ENCODE results near the gene GAST.
A peak's percentile ranks its signal among the peaks of the same experiment; 100 is the strongest.
"Not testable (repeated sequence)": the region's sequence is repeated elsewhere in the genome, so short reads cannot be mapped to it uniquely, and the experiment has no call there.

GAST gene

GRCh38 chr17:41676058-41676419, 36.1 kb upstream of the GAST start:
- FAIRE-seq (no peak), DNase-seq (ENCODE audit: insufficient read length) (no peak)
- TF ChIP-seq POLR2A (IDR thresholded peaks at IDR 0.05; ENCODE audit: low read depth, low read length) (no peak), TAF1 (IDR thresholded peaks at IDR 0.05; ENCODE audit: borderline replicate concordance, low read depth, low read length) (no peak), POLR2AphosphoS5 (IDR thresholded peaks at IDR 0.05; ENCODE audit: low read depth, low read length) (no peak)

DNA sequence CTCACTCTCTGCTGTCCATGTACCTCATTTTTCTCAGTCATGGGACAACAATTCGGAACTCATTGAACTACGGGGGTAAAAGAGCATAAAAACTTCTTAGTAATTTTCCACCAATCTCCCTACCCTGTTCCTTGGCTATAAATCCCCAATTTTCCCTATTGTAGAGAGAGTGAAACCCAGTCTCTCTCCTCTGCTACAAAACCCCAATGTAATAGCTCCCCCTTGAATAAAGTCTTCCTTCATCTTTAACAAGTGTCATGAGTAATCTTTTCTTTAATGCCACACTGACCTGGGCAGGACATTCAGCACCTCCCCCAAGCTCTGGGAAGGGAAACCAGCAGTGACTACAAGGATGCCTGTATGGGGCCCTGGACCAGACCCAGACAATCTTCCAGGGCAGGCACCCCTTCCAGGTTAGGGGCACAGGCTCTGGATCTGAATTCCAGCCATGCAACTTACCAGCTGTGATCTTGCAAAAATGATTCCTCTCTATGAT, 33.7 kb upstream of the GAST start:
- no peak for DNase-seq (ENCODE audit: insufficient read length)
- no peak for FAIRE-seq
- TF ChIP-seq POLR2A (IDR thresholded peaks at IDR 0.05; ENCODE audit: low read depth, low read length), result peak; percentile 97
- peak; percentile 98 for TF ChIP-seq POLR2AphosphoS5 (IDR thresholded peaks at IDR 0.05; ENCODE audit: low read depth, low read length)
- no peak for TF ChIP-seq TAF1 (IDR thresholded peaks at IDR 0.05; ENCODE audit: borderline replicate concordance, low read depth, low read length)

GRCh38 chr17:41678907-41679739, 33.0 kb upstream of the GAST start:
- FAIRE-seq (peak; percentile 88), DNase-seq (ENCODE audit: insufficient read length) (no peak)
- TF ChIP-seq POLR2A (IDR thresholded peaks at IDR 0.05; ENCODE audit: low read depth, low read length) (no peak), POLR2AphosphoS5 (IDR thresholded peaks at IDR 0.05; ENCODE audit: low read depth, low read length) (no peak), TAF1 (IDR thresholded peaks at IDR 0.05; ENCODE audit: borderline replicate concordance, low read depth, low read length) (no peak)

DNA sequence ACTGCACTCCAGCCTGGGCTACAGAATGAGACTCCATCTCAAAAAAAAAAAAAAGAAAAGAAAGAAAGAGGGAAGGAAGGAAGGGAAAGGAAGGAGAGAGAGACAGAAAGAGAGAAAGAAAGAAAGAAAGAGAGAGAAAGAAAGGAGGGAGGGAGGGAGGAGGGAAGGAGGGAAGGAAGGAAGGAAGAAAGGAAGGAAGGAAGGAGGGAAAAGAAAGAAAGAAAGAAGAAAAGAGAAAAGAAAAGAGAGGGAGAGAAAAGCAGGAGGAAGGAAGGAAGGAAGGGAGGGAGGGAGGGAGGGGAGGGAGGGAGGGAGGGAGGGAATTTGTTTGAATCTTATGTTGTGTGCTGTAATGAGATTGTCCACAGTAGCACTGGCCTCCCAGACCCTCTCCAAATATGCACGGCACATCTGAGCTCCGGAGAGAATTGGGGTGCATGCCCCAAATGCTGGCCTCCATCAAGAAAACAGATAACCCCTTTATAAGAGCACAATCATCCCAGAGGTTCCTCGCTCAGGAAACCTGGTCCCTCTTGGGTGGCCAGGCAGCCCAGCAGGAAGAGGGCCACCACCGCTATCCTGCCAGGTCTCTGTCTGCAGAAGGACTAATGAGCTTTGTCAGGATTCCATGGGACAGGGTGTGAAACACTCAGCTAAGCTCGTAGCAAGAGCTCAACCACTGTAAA, 32.2 kb upstream of the GAST start:
- no peak for TF ChIP-seq TAF1 (IDR thresholded peaks at IDR 0.05; ENCODE audit: borderline replicate concordance, low read depth, low read length)
- TF ChIP-seq POLR2AphosphoS5 (IDR thresholded peaks at IDR 0.05; ENCODE audit: low read depth, low read length), result no peak
- TF ChIP-seq POLR2A (IDR thresholded peaks at IDR 0.05; ENCODE audit: low read depth, low read length), result no peak
- FAIRE-seq, result no peak
- DNase-seq (ENCODE audit: insufficient read length), result no peak

DNA sequence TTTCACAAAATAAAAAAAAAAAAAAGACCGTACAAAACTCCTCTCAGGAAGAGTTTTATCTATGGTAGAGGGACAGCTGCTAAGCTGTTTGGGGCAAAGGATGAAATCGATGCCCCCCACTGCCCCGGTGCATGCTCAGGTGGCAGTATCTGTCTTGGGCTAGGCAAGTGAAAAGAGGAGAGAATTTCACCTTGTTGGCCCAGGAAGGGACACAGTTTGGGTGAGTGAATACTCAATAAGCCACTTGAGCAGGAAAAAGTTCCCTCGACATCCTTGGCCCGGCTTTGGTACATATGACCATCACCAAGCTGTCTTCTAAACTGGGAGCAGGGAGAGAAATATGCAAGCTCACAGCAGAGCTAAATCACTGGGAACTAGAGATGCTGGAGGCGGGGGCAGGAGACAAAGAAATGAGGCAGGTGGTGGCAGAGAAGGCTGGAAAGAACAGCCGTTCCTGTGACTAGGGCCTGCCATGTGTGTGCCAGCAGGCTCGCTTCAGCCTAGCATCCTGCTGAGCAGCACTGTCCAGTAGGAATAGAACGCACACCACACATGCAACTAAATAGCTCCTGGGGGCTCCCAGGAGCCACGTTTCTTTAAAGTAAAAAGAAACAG, 31.6 kb upstream of the GAST start:
- TF ChIP-seq TAF1 (IDR thresholded peaks at IDR 0.05; ENCODE audit: borderline replicate concordance, low read depth, low read length), result no peak
- no peak for TF ChIP-seq POLR2AphosphoS5 (IDR thresholded peaks at IDR 0.05; ENCODE audit: low read depth, low read length)
- no peak for TF ChIP-seq POLR2A (IDR thresholded peaks at IDR 0.05; ENCODE audit: low read depth, low read length)
- FAIRE-seq, result no peak
- DNase-seq (ENCODE audit: insufficient read length), result no peak

DNA sequence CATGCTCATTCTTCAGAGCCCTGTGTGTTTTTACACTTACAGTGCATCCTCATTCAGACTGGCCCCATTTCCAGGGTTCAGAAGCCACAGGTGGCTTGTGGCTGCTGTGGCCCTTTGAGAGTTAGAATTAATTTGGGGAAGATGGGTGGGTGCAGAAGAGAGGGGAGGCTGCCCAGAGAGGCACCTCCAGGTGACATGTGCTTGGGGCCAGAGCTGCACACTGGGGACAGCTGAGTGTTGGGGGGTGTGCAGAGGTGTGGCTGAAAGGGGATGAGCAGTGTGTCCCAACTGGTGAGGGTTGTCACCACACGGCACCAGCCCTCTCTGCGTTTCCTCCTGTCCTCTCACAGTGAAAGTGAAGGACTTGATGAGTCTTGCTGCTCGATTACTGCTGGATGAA, 30.4 kb upstream of the GAST start:
- DNase-seq (ENCODE audit: insufficient read length) (no peak), FAIRE-seq (no peak)
- TF ChIP-seq POLR2A (IDR thresholded peaks at IDR 0.05; ENCODE audit: low read depth, low read length) (no peak), POLR2AphosphoS5 (IDR thresholded peaks at IDR 0.05; ENCODE audit: low read depth, low read length) (no peak), TAF1 (IDR thresholded peaks at IDR 0.05; ENCODE audit: borderline replicate concordance, low read depth, low read length) (no peak)

- no peak for FAIRE-seq
- no peak for TF ChIP-seq TAF1 (IDR thresholded peaks at IDR 0.05; ENCODE audit: borderline replicate concordance, low read depth, low read length)
- TF ChIP-seq POLR2A (IDR thresholded peaks at IDR 0.05; ENCODE audit: low read depth, low read length), result no peak
- DNase-seq (ENCODE audit: insufficient read length), result no peak
Measured at GRCh38 chr17:41682631-41683030, 29.5 kb upstream of the GAST start.

DNA sequence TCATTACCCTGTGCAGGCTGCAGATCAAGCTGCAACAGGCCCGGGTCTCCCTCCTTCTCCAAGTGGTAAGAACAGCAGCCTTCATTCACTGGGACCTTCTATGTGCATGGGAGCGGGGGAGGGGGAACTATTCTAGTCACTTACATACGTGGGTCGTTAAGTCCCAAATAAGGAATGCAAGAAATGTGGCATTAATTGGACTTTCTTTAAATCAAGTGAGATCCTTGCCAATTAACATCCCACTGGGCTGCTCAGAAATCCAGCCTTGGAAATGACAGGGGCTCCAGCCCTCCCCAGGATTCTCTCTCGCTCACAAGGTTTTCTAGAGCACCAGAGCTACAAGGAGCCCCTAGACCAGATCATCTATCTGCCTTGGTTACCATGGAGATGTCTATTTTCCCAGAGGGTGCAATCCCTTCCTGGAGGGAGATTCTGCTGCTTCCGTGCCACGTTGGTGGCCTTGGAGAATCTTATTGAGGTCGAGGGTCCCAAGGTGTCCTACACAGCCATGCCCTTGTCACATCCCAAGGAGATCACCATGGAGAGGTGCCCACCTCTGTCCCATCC, 28.6 kb upstream of the GAST start:
- TF ChIP-seq TAF1 (IDR thresholded peaks at IDR 0.05; ENCODE audit: borderline replicate concordance, low read depth, low read length) (no peak), POLR2A (IDR thresholded peaks at IDR 0.05; ENCODE audit: low read depth, low read length) (no peak), POLR2AphosphoS5 (IDR thresholded peaks at IDR 0.05; ENCODE audit: low read depth, low read length) (no peak)
- no peak for DNase-seq (ENCODE audit: insufficient read length)
- no peak for FAIRE-seq

GRCh38 chr17:41684035-41684434, 28.1 kb upstream of the GAST start:
- DNase-seq (ENCODE audit: insufficient read length), result no peak
- TF ChIP-seq TAF1 (IDR thresholded peaks at IDR 0.05; ENCODE audit: borderline replicate concordance, low read depth, low read length) (no peak), POLR2AphosphoS5 (IDR thresholded peaks at IDR 0.05; ENCODE audit: low read depth, low read length) (no peak), POLR2A (IDR thresholded peaks at IDR 0.05; ENCODE audit: low read depth, low read length) (no peak)
- FAIRE-seq, result no peak

DNA sequence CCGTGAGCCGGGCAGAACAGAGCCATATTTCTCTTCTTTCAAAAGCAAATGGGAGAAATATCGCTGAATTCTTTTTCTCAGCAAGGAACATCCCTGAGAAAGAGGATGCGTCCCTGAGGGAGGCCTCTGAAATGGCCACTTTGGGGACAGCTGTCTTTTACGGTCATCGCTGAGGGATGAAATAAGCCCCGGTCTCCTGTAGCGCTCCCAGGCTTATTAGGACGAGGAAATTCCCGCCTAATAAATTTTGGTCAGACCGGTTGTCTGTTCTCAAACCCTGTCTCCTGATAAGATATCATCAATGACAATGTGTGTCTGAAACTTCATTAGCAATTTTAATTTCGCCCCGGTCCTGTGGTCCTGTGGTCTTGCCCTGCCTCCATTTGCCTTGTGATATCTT, 26.4 kb upstream of the GAST start:
- FAIRE-seq, result not testable (repeated sequence)

DNA sequence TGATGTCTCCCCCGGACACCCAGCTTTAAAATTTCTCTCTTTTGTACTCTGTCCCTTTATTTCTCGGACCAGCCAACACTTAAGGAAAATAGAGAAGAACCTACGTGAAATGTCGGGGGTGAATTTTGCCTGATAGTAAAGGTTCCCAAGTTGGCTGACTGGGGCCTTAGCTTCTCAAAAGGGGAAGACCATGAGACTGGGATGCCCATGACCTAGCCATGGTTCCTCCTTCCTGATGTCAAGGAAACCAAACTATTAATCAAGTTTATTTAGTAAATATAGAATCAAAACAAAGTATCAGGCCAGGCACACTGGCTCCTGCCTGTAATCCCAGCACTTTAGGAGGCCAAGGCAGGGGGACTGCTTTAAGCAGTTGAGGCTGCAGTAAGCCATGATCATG, 25.9 kb upstream of the GAST start:
- no peak for TF ChIP-seq POLR2AphosphoS5 (IDR thresholded peaks at IDR 0.05; ENCODE audit: low read depth, low read length)
- FAIRE-seq, result no peak
- DNase-seq (ENCODE audit: insufficient read length), result no peak

More for the DNA sequence above, 26.4 kb upstream of the GAST start:
- not testable (repeated sequence) for DNase-seq (ENCODE audit: insufficient read length)

Data from GM12892 (cell line).